Hepatocyte (in vitro differentiated cells): Measurements from ENCODE around the gene VPS37C.

Source experiments
- CTCF ChIP-seq: fragments of 200-600 bp; sonication (generic); IDR thresholded peaks from 2 replicates; pipeline ENCODE4 v1.5.1; 2016; ENCODE audit warnings: antibody characterized with exemption, mild to moderate bottlenecking; ENCODE audit not compliant: poor library complexity
- EZH2phosphoT487 ChIP-seq: fragments of 200-600 bp; sonication (generic); IDR thresholded peaks from one replicate; pipeline ENCODE4 v1.6.1; 2018; ENCODE audit warnings: antibody characterized with exemption, mild to moderate bottlenecking, low read depth, moderate library complexity; ENCODE audit not compliant: unreplicated experiment, severe bottlenecking

GRCh38 chr11:61168800-61169199, 7.6 kb upstream of the VPS37C start:
- TF ChIP-seq CTCF (no peak), EZH2phosphoT487 (no peak)
